Neural cell (in vitro differentiated cells): ENCODE data around the gene BAX. TPM values are rescaled to one million over a fixed set of nuclear protein-coding genes. Genes with fewer than 3 reads are reported as not detected.

Source experiments
- H2AFZ ChIP-seq: fragments of 200-600, 300-800 bp; sonication (generic), shearing (Covaris generic); 2 replicates; pipeline ENCODE4 v1.6.0; 2014; ENCODE audit warnings: low read depth, mild to moderate bottlenecking, antibody characterized with exemption, low read length, moderate library complexity
- H3F3A ChIP-seq: fragments of 200-600 bp; shearing (Covaris generic); 2 replicates; pipeline ENCODE4 v1.6.1; 2016; ENCODE audit warnings: mild to moderate bottlenecking, moderate library complexity, mixed read lengths, antibody characterized with exemption, low read length; ENCODE audit not compliant: insufficient read depth, poor library complexity, severe bottlenecking
- H3K27ac ChIP-seq: fragments of 200-600, 300-800 bp; sonication (generic), shearing (Covaris generic); 2 replicates; pipeline ENCODE4 v1.5.1; 2014; ENCODE audit warnings: mild to moderate bottlenecking, low read length, moderate library complexity
- H3K27me3 ChIP-seq: fragments of 300-800, 200-600 bp; sonication (generic), shearing (Covaris generic); 2 replicates; pipeline ENCODE4 v1.6.0; 2014; ENCODE audit warnings: mild to moderate bottlenecking, low read depth, low read length, moderate library complexity; ENCODE audit not compliant: insufficient read depth
- H3K36me3 ChIP-seq: fragments of 300-800, 200-600 bp; sonication (generic), shearing (Covaris generic); 2 replicates; pipeline ENCODE4 v1.5.1; 2014; ENCODE audit warnings: mild to moderate bottlenecking, antibody characterized with exemption, low read length, moderate library complexity; ENCODE audit not compliant: insufficient read depth
- H3K4me2 ChIP-seq: fragments of 300-800, 200-600 bp; sonication (generic), shearing (Covaris generic); 2 replicates; pipeline ENCODE4 v1.6.0; 2014; ENCODE audit warnings: mild to moderate bottlenecking, low read length
- H3K4me3 ChIP-seq: fragments of 300-800, 200-600 bp; sonication (generic), shearing (Covaris generic); 2 replicates; pipeline ENCODE4 v1.5.1; 2014; ENCODE audit warnings: mild to moderate bottlenecking, low read length, moderate library complexity
- H3K79me2 ChIP-seq: fragments of 200-600 bp; shearing (Covaris generic); replicated peaks from 2 replicates; pipeline ENCODE4 v1.6.0; 2014; ENCODE audit warnings: mild to moderate bottlenecking, low read length, moderate library complexity; ENCODE audit not compliant: insufficient read depth
- H3K9ac ChIP-seq: fragments of 300-800, 200-600 bp; sonication (generic), shearing (Covaris generic); 2 replicates; pipeline ENCODE4 v1.6.1; 2016; ENCODE audit warnings: mild to moderate bottlenecking, low read length, mixed read lengths
- H3K9me2 ChIP-seq: fragments of 200-600 bp; shearing (Covaris generic); 2 replicates; pipeline ENCODE4 v1.6.1; 2016; ENCODE audit warnings: mild to moderate bottlenecking, low read length, mixed read lengths; ENCODE audit not compliant: insufficient read depth
- H3K9me3 ChIP-seq: fragments of 200-600, 300-800 bp; sonication (generic), shearing (Covaris generic); 2 replicates; pipeline ENCODE4 v1.6.1; 2016; ENCODE audit warnings: mild to moderate bottlenecking, mixed run types, low read length, moderate library complexity, mixed read lengths
- H4K20me1 ChIP-seq: fragments of 200-600 bp; shearing (Covaris generic); 2 replicates; pipeline ENCODE4 v1.6.1; 2016; ENCODE audit warnings: mild to moderate bottlenecking, mixed run types; ENCODE audit not compliant: insufficient read depth
- CTCF ChIP-seq: fragments of 450-650 bp; IDR thresholded peaks from 2 replicates; pipeline ENCODE4 v1.5.1; 2014; ENCODE audit warnings: antibody characterized with exemption, mild to moderate bottlenecking, moderate library complexity; ENCODE audit not compliant: poor library complexity, severe bottlenecking
- EP300 ChIP-seq: fragments of 450-650 bp; conservative IDR thresholded peaks from 2 replicates; pipeline ENCODE4 v1.6.1; 2014; ENCODE audit warnings: antibody characterized with exemption, mild to moderate bottlenecking, moderate library complexity; ENCODE audit not compliant: poor library complexity, severe bottlenecking
- EZH2 ChIP-seq: fragments of 200-600, 300-800 bp; shearing (Covaris generic), sonication (generic); IDR thresholded peaks from 2 replicates; pipeline ENCODE4 v1.6.1; 2014; ENCODE audit warnings: antibody characterized with exemption, low read length, borderline replicate concordance, mild to moderate bottlenecking; ENCODE audit not compliant: insufficient read depth, poor library complexity, severe bottlenecking
- MXI1 ChIP-seq: fragments of 450-650 bp; conservative IDR thresholded peaks from 2 replicates; pipeline ENCODE4 v1.6.1; 2014; ENCODE audit warnings: antibody characterized with exemption, mild to moderate bottlenecking; ENCODE audit not compliant: poor library complexity, severe bottlenecking
- POLR2AphosphoS5 ChIP-seq: IDR thresholded peaks from 2 replicates; pipeline ENCODE4 v1.6.1; 2012
- RAD21 ChIP-seq: fragments of 450-650 bp; conservative IDR thresholded peaks from 2 replicates; pipeline ENCODE4 v1.6.1; 2014; ENCODE audit warnings: antibody characterized with exemption, mild to moderate bottlenecking, moderate library complexity
- REST ChIP-seq: IDR thresholded peaks from 2 replicates; pipeline ENCODE4 v1.6.1; 2012; ENCODE audit warnings: borderline replicate concordance
- SMC3 ChIP-seq: fragments of 450-650 bp; conservative IDR thresholded peaks from 2 replicates; pipeline ENCODE4 v1.6.1; 2014; ENCODE audit warnings: antibody characterized with exemption, mild to moderate bottlenecking, moderate library complexity; ENCODE audit not compliant: poor library complexity
- TAF1 ChIP-seq: IDR thresholded peaks from 2 replicates; pipeline ENCODE4 v1.6.1; 2012; ENCODE audit warnings: low read depth
- polyA plus RNA-seq: library from polyadenylated mRNA; depleted of rRNA; stranded (reverse); fragments of >200 nt; gene quantifications from 2 replicates; pipeline ENCODE4 v1.2.3, GENCODE V29; 2014

BAX gene
- polyA plus RNA-seq, 1 donor from 2014 or later, result 71.9 TPM

GRCh38 chr19:48914181-48914580, 40.5 kb upstream of the BAX start:
- TF ChIP-seq MXI1 (no peak), POLR2AphosphoS5 (no peak), EZH2 (no peak), REST (no peak), TAF1 (no peak), EP300 (no peak), CTCF (no peak), RAD21 (no peak), SMC3 (no peak)
- H2AFZ ChIP-seq, result no peak overlapping the region
- no peak overlapping the region for H3K4me2 ChIP-seq
- no peak overlapping the region for H3K9ac ChIP-seq
- no peak overlapping the region for H3K4me3 ChIP-seq
- no peaks in the 10 kb centered on the region for H3K27me3 ChIP-seq
- H3K79me2 ChIP-seq, result no peaks in the 10 kb centered on the region
- no peak overlapping the region for H3K27ac ChIP-seq
- no peaks in the 10 kb centered on the region for H3K9me3 ChIP-seq
- H4K20me1 ChIP-seq, result no peaks in the 10 kb centered on the region
- no peaks in the 10 kb centered on the region for H3K36me3 ChIP-seq
- no peaks in the 10 kb centered on the region for H3K9me2 ChIP-seq
- no peaks in the 10 kb centered on the region for H3F3A ChIP-seq

- no peak overlapping the region for H3K4me3 ChIP-seq
- no peak overlapping the region for H3K27ac ChIP-seq
- no peak overlapping the region for H3K9ac ChIP-seq
- H3K79me2 ChIP-seq, result no peaks in the 10 kb centered on the region
- no peak for TF ChIP-seq POLR2AphosphoS5
- TF ChIP-seq TAF1, result no peak
- no peak for TF ChIP-seq CTCF
- TF ChIP-seq MXI1, result no peak
- TF ChIP-seq SMC3, result no peak
- H3K36me3 ChIP-seq, result no peaks in the 10 kb centered on the region
- H3K27me3 ChIP-seq, result no peaks in the 10 kb centered on the region
- H3K9me3 ChIP-seq, result no peaks in the 10 kb centered on the region
- H4K20me1 ChIP-seq, result no peaks in the 10 kb centered on the region
- H3K9me2 ChIP-seq, result no peaks in the 10 kb centered on the region
- H3F3A ChIP-seq, result no peaks in the 10 kb centered on the region
- no peak overlapping the region for H2AFZ ChIP-seq
- no peak overlapping the region for H3K4me2 ChIP-seq
These were observed 38.9 kb upstream of the BAX start for GRCh38 chr19:48915757-48916156.
